ENCODE measurements around the gene METTL13.
A peak's percentile ranks its signal among the peaks of the same experiment; 100 is the strongest.

METTL13 gene

GRCh38 chr1:171834821-171835220 lies 53.4 kb downstream of the METTL13 start:
- FAIRE-seq (no peak), DNase-seq (ENCODE audit: insufficient read length, low spot score) (no peak)
- no peak for TF ChIP-seq POLR2AphosphoS5 (IDR thresholded peaks at IDR 0.05; ENCODE audit: low read depth, low read length)
- no peak for TF ChIP-seq SPI1 (IDR thresholded peaks at IDR 0.05; ENCODE audit: low read depth, low read length)
- no peak for TF ChIP-seq POLR2A (IDR thresholded peaks at IDR 0.05; ENCODE audit: low read depth, low read length)
- TF ChIP-seq PAX5 (IDR thresholded peaks at IDR 0.05; ENCODE audit: insufficient read depth, low read length, severe bottlenecking), result no peak
- TF ChIP-seq POU2F2 (IDR thresholded peaks at IDR 0.05; ENCODE audit: low read depth, low read length), result no peak

- DNase-seq (ENCODE audit: insufficient read length, low spot score) (no peak), FAIRE-seq (no peak)
- TF ChIP-seq POLR2A (IDR thresholded peaks at IDR 0.05; ENCODE audit: low read depth, low read length) (no peak), POLR2AphosphoS5 (IDR thresholded peaks at IDR 0.05; ENCODE audit: low read depth, low read length) (no peak), PAX5 (IDR thresholded peaks at IDR 0.05; ENCODE audit: insufficient read depth, low read length, severe bottlenecking) (no peak), TAF1 (IDR thresholded peaks at IDR 0.05; ENCODE audit: low read depth, low read length) (no peak), SPI1 (IDR thresholded peaks at IDR 0.05; ENCODE audit: low read depth, low read length) (no peak), POU2F2 (IDR thresholded peaks at IDR 0.05; ENCODE audit: low read depth, low read length) (no peak)
These were observed 54.4 kb downstream of the METTL13 start for GRCh38 chr1:171835891-171836290.

DNA sequence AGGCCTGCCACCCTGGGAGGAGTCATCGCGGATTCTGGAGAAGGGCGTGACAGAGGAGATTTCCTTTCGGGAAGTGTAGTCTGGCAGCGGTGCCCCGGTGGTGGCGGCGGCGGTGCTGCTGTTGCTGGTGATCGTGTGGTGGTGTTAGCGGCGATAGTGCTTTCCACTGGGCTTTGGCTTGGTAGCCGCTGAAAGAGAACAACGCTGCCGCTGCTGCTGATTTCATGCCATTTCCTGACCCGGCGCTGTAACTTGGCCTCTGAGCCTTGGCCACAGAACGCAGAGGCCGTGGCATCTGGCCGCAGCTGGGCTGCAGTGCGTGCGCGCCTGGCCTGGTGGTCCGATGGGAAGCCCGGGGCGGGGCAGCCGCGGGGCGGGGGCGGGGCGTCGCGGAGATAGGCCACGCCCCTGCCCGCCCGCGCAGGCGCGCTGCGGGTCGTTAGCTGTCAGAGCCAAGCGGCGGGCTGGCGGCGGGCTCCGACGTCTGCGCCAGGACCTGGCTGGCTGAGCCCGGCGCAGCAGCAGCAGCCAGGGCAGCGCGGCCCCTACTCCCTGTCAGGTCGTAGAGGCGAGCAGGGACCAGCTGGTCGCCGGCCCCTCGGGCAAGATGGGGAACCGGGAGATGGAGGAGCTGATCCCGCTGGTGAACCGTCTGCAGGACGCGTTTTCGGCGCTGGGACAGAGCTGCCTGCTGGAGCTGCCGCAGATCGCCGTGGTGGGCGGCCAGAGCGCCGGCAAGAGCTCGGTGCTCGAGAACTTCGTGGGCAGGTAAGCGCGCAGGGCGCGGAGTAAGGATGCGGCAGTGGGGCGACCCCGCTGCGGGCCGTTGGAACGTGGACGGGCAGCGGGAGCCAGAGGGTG lies 59.8 kb downstream of the METTL13 start, which contains the start of gene DNM3:
Gene DNM3 (plus strand): TSS at position 449 of the 861 bp plus-strand sequence. CDS start 159 bp downstream, at position 608.
- peak; percentile 93 for FAIRE-seq
- DNase-seq (ENCODE audit: insufficient read length, low spot score), result peak; percentile 88
- TF ChIP-seq POLR2AphosphoS5 (IDR thresholded peaks at IDR 0.05; ENCODE audit: low read depth, low read length), result no peak
- no peak for TF ChIP-seq SPI1 (IDR thresholded peaks at IDR 0.05; ENCODE audit: low read depth, low read length)
- TF ChIP-seq POU2F2 (IDR thresholded peaks at IDR 0.05; ENCODE audit: low read depth, low read length), result no peak
- no peak for TF ChIP-seq TAF1 (IDR thresholded peaks at IDR 0.05; ENCODE audit: low read depth, low read length)
- TF ChIP-seq PAX5 (IDR thresholded peaks at IDR 0.05; ENCODE audit: insufficient read depth, low read length, severe bottlenecking), result no peak
- TF ChIP-seq POLR2A (IDR thresholded peaks at IDR 0.05; ENCODE audit: low read depth, low read length), result no peak

DNA sequence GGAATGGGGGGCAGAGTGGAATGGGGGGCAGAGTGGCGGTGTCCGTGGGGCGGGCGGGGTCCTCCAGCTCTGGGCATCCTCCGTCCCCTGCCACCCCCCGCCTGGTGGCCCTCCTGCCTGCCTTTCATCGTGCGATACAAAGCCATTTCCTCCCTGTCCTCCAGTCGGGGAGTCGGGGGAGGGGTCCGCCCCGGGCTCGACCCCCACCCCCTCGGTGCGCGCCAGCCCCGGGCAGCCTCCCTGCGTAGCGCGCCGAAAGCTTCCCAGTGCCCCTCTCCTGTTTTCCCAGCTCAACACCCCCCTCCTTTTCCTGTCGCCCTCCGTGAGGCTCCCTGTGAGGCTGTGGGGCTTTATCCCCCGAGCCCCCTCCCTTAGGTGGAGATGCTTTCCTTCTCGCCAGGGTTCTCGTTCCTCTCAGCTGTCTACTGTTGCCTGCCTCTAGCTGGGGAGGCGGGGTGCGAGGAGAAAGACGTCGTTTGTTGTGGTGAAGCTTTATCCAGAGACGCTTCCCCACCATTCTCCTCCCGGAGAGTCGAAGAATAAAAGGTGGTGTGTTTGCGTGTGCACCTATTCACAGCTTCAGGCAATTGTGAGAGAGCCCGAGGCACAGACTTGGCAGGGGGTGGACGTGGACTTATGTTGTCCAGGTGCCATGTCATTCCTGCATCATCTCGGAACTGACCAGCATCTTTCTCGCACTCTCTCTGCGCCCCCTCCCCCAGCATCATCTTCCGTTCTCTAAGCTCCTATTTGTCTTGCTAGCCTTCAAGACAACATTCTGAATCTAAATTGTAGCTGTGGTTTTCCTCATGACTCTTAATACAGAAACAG lies 60.7 kb downstream of the METTL13 start:
- TF ChIP-seq POLR2A (IDR thresholded peaks at IDR 0.05; ENCODE audit: low read depth, low read length) (no peak), TAF1 (IDR thresholded peaks at IDR 0.05; ENCODE audit: low read depth, low read length) (no peak), PAX5 (IDR thresholded peaks at IDR 0.05; ENCODE audit: insufficient read depth, low read length, severe bottlenecking) (no peak), POLR2AphosphoS5 (IDR thresholded peaks at IDR 0.05; ENCODE audit: low read depth, low read length) (no peak), POU2F2 (IDR thresholded peaks at IDR 0.05; ENCODE audit: low read depth, low read length) (no peak), SPI1 (IDR thresholded peaks at IDR 0.05; ENCODE audit: low read depth, low read length) (no peak)
- FAIRE-seq (peak; percentile 48), DNase-seq (ENCODE audit: insufficient read length, low spot score) (peak; percentile 17)

DNA sequence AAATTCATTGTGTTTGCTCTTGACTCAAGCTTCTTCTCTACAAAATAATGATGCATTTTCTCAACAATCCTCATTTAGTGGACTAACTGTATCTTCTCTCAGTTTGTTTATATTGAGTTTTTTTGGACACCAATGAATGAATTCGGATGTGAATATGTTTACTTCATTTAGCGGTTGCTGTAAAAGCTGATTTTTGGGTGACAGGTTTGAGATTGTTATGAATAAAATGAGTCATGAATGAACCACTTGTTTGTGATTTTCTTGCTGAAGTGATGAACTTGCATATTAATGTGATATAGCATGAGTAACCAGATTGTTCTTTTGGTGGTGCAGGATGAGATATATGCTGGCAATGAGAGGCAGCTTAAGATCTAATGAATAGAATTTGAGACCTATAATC lies 62.9 kb downstream of the METTL13 start:
- DNase-seq (ENCODE audit: insufficient read length, low spot score) (no peak), FAIRE-seq (no peak)
- TF ChIP-seq PAX5 (IDR thresholded peaks at IDR 0.05; ENCODE audit: insufficient read depth, low read length, severe bottlenecking), result no peak
- TF ChIP-seq POLR2A (IDR thresholded peaks at IDR 0.05; ENCODE audit: low read depth, low read length), result no peak
- no peak for TF ChIP-seq TAF1 (IDR thresholded peaks at IDR 0.05; ENCODE audit: low read depth, low read length)
- no peak for TF ChIP-seq POLR2AphosphoS5 (IDR thresholded peaks at IDR 0.05; ENCODE audit: low read depth, low read length)
- no peak for TF ChIP-seq POU2F2 (IDR thresholded peaks at IDR 0.05; ENCODE audit: low read depth, low read length)
- TF ChIP-seq SPI1 (IDR thresholded peaks at IDR 0.05; ENCODE audit: low read depth, low read length), result no peak

- TF ChIP-seq PAX5 (IDR thresholded peaks at IDR 0.05; ENCODE audit: insufficient read depth, low read length, severe bottlenecking) (no peak), SPI1 (IDR thresholded peaks at IDR 0.05; ENCODE audit: low read depth, low read length) (no peak), POLR2A (IDR thresholded peaks at IDR 0.05; ENCODE audit: low read depth, low read length) (no peak), POLR2AphosphoS5 (IDR thresholded peaks at IDR 0.05; ENCODE audit: low read depth, low read length) (no peak), POU2F2 (IDR thresholded peaks at IDR 0.05; ENCODE audit: low read depth, low read length) (no peak), TAF1 (IDR thresholded peaks at IDR 0.05; ENCODE audit: low read depth, low read length) (no peak)
- DNase-seq (ENCODE audit: insufficient read length, low spot score), result no peak
- no peak for FAIRE-seq
These were observed 64.5 kb downstream of the METTL13 start for GRCh38 chr1:171845998-171846397.
